HG02973 (cell line): ENCODE measurements around the gene SCNN1G.
A peak's percentile ranks its signal among the peaks of the same experiment; 100 is the strongest.
"Not testable (repeated sequence)": the region's sequence is repeated elsewhere in the genome, so short reads cannot be mapped to it uniquely, and the experiment has no call there.

Experiments used
- ATAC-seq: cut with Tn5 transposase; IDR thresholded peaks from one replicate; pipeline ENCODE4 v1.9.1; 2021; ENCODE audit warnings: moderate library complexity; ENCODE audit not compliant: unreplicated experiment

SCNN1G gene

GRCh38 chr16:23182679-23183542 is at the start of gene SCNN1G:
Gene SCNN1G (plus strand): TSS chr16:23182745. CDS start chr16:23186272, 3,527 bp downstream.
- ATAC-seq = no peak

- ATAC-seq = no peak
These were observed 49.6 kb upstream of the SCNN1G start for GRCh38 chr16:23132775-23133463.

GRCh38 chr16:23134274-23134673 is 48.3 kb upstream of the SCNN1G start:
- no peak for ATAC-seq

- no peak for ATAC-seq
These were observed 45.3 kb upstream of the SCNN1G start for GRCh38 chr16:23137256-23137655.

- no peak for ATAC-seq
These were observed 44.7 kb upstream of the SCNN1G start for GRCh38 chr16:23137818-23138217.

GRCh38 chr16:23140107-23140506 is 42.4 kb upstream of the SCNN1G start:
- no peak for ATAC-seq

GRCh38 chr16:23141033-23141432 is 41.5 kb upstream of the SCNN1G start:
- ATAC-seq = no peak

- ATAC-seq = no peak
These were observed 41.0 kb upstream of the SCNN1G start for GRCh38 chr16:23141500-23141899.

GRCh38 chr16:23141959-23142740 is 40.4 kb upstream of the SCNN1G start:
- no peak for ATAC-seq

- no peak for ATAC-seq
These were observed 39.2 kb upstream of the SCNN1G start for GRCh38 chr16:23143391-23143790.

GRCh38 chr16:23144393-23144792 is 38.2 kb upstream of the SCNN1G start:
- not testable (repeated sequence) for ATAC-seq

- ATAC-seq = no peak
These were observed 37.4 kb upstream of the SCNN1G start for GRCh38 chr16:23145186-23145585.

- no peak for ATAC-seq
These were observed 36.9 kb upstream of the SCNN1G start for GRCh38 chr16:23145608-23146007.

GRCh38 chr16:23146877-23147601 is 35.5 kb upstream of the SCNN1G start:
- ATAC-seq = no peak

GRCh38 chr16:23147666-23148065 is 34.9 kb upstream of the SCNN1G start:
- no peak for ATAC-seq

- ATAC-seq = no peak
These were observed 34.4 kb upstream of the SCNN1G start for GRCh38 chr16:23148166-23148512.

GRCh38 chr16:23148513-23149266 is 33.9 kb upstream of the SCNN1G start:
- peak; percentile 37 for ATAC-seq

- ATAC-seq = peak; percentile 93
These were observed 33.1 kb upstream of the SCNN1G start, which contains the start of gene USP31 for GRCh38 chr16:23149267-23149992. Gene USP31 (minus strand): TSS chr16:23149452. CDS start chr16:23149270, 182 bp downstream.

- ATAC-seq = no peak
These were observed 32.6 kb upstream of the SCNN1G start for GRCh38 chr16:23149993-23150364.
